HG02759 (cell line): ENCODE results near the gene UBE2L3.
A peak's percentile ranks its signal among the peaks of the same experiment; 100 is the strongest.
"Not testable (repeated sequence)": the region's sequence is repeated elsewhere in the genome, so short reads cannot be mapped to it uniquely, and the experiment has no call there.

Source experiments
- ATAC-seq: cut with Tn5 transposase; IDR thresholded peaks from one replicate; pipeline ENCODE4 v1.9.1; 2021; ENCODE audit warnings: mild to moderate bottlenecking, moderate library complexity; ENCODE audit not compliant: unreplicated experiment

Gene UBE2L3

DNA sequence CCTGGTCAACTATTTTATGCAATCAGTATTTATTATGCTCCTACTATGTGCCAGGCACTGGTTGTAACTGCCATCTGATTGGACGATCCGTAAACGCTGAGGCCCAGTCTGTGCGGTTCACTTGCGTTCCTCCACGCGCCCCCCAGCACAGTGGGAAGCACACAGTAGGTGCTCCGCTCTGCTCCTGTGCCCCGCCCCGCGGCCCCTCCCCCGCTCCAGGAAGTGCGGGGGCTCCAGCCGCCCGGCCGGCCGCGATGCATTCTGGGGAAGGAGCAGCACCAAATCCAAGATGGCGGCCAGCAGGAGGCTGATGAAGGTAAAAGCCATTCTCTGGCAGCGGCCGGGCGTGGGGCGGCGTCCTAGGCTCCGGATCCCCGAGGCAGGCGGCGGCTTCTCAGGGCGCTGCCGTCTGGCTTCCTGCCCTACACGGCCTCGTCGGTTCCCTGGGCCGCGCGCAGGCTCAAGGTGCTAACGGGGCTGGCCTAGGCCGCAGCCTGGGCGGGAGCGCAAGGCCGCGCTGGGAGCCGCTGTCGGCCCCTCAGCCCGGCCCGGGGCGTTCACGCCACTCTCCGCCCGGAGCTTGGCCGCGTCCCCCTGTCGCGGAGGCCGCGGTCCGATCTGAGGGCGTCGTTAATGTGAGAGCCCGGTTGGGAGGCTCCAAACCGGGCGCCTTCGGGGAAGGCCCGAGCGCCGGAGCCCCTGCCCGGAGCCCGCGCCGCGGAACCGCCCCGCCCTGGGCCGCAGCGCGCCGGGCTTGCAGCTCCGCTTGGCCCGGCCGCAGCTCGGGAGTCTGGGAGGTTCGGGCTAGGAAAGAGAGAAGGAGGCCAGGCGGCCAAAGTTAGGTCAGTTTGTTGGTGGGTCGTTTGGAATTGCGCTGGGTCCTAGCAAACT is at the start of gene UBE2L3:
Gene UBE2L3 (plus strand): TSS at position 259 of the 891 bp plus-strand sequence. CDS start 31 bp downstream, at position 290.
- ATAC-seq = peak; percentile 78

DNA sequence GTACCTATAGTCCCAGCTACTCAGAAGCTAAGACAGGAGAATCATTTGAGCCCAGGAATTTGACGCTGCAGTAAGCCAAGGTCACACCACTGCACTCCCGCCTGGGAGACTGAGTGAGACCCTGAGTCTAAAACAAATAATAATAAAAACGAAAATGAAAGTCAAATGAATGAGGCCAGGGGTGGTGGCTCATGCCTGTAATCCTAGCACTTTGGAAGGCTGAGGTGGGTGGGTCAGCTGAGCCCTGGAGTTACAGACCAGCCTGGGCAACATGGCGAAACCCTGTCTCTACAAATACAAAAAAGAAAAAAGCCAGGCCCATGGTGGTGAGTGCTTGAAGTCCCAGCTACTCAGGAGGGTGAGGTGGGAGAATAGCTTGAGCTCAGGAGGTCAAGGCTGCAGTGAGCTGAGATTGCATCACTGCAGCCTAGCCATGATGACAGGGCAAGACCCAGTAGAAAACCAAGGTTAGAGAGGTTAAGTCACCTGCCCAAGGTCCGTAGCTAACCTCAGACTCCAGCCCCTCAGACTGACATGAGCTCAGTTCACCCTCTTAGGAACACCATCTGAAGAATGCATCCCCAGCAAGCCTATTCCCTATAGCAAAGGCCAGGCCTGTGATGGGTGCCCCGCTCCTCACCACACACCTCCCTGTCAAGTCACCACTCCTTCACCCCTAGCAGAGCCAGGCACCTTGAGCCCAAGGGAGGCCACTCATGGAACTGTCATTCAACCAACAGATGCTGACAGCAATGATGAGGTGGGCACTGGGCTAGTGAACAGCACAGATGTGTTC is 40.6 kb upstream of the UBE2L3 start:
- not testable (repeated sequence) for ATAC-seq

DNA sequence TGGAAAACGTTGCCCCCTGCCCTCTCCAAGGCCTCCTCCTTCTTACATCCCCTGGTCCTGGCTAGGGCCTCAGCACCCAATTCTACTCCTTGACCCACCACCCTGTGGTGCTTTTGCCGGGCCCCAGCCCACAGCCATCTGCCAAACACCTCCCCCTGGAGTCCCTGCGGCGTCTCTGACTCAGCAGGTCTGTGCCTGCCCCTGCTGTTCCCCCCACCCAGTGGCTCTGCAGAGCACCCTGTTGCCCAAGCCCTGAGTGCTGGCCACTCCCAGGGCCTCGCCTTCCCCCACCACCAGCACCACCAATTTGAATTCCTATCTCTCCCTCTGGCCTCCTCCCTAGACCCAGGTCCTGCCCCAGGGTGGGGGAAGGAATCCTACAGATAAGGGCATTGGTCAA is 36.0 kb upstream of the UBE2L3 start:
- not testable (repeated sequence) for ATAC-seq

DNA sequence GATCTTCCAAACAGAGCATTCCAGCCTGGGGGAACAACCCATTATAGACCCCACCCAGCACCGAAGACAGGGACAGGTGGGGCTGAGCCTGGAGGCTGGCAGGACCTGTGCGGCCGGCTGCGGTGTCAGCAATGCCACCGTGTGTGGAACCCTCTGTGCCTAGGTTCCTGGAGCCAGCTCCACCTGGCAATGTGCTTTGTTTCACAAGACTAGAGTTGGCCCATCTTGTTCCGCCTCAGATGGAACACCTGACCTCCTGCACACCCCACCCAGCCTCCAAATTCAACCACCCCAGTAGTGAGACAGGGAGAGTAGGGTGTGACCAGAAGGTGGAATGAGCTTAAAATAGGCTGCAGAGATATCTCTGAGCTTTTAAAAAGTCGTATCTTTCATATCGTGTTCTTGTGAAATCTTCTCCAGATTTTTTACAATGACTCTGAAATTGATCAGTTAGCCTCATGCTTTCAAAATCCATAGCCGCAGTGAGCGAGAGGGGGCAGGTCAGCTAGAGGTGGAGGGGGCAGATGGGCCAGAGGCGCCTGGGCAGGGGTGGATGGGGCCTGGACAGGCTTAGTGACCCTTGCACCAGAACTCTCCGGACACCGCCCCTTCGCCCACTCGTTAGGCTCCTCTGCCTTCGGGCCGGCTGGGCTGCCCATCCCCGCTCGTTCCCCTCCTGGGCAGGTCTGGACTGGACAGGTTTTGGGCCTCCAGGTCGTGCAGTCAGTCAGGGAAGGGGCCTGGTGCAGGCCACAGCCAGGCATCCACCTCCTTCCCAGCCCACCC is 34.5 kb upstream of the UBE2L3 start:
- not testable (repeated sequence) for ATAC-seq

DNA sequence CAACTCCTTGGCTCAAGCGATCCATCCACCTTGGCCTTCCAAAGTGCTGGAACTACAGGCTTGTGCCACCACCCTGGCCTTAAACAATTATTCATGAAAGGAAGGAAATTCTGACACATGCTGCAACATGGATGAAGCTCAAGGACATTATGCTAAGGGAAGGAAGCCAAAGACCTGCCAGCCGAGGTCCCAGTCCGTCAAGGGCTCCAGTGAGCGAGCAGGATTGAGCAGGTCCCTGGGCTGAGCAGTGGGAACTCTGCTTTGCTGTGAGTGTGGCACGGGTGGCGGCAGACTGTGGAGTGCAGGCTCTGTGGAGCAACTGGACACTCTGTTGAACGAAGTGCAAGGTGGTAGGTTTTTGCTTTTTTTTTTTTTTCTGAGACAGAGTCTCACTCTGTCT is 27.7 kb upstream of the UBE2L3 start:
- ATAC-seq = not testable (repeated sequence)

DNA sequence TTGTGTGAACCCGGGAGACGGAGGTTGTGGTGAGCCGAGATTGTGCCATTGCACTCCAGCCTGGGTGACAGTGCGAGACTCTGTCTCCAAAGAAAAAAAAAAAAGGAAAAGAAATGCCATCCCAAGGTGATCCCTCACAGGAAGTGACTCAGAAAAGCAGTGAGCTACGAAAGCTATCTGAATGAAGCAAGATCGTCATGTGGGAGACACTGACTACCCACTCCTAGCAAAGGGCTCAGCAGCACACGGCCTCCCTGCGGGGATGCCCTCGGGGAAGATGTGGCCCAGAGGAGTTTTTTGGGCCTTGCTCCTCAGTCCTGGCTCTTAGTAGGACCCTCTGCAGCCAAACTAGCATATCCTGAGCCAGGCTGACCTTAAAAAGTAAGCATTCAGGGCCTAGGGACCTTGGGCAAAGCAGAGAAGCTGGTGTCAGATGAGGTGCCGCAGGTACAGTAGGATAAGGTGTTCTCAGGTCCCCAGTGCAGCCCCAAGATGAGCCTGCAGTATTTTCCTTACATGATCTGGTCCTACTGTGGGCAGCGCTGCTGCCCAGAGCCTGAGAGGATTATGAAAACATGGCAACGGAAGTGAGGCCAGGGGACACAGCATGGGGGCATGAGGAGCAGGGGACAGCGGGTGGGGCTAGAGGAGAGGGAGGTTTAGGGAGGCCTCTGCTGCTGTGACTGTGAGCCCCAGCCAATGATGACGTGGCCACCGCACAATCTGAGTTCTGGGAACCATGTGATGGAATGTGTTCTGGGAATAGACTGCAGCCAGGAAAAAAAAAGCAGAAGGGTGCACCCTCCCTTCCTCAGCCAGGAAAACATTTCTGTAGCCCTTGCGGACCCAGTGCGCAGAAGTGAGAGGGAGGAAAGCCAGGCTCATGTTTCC is 22.8 kb upstream of the UBE2L3 start:
- not testable (repeated sequence) for ATAC-seq

DNA sequence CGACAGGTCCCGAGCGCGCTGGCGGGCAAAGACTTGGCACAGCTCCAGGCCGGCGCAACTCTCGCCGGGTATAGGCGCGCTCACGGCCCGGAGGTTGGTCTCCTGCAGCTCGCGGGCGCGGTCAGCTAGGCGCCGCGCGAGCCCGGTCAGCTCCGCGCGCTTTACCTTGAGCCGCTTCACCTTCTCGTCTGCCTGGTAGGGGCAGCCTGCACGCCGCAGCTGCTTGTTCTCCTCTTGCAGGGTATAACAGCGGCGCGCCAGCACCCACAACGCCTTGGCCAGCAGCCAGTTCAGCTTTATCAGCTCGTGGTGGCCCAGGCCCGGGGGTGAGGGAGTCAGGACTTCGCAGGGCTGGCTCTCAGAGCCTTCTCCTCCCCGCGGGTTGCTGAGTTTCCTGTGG is 18.0 kb upstream of the UBE2L3 start:
- ATAC-seq = peak; percentile 3

DNA sequence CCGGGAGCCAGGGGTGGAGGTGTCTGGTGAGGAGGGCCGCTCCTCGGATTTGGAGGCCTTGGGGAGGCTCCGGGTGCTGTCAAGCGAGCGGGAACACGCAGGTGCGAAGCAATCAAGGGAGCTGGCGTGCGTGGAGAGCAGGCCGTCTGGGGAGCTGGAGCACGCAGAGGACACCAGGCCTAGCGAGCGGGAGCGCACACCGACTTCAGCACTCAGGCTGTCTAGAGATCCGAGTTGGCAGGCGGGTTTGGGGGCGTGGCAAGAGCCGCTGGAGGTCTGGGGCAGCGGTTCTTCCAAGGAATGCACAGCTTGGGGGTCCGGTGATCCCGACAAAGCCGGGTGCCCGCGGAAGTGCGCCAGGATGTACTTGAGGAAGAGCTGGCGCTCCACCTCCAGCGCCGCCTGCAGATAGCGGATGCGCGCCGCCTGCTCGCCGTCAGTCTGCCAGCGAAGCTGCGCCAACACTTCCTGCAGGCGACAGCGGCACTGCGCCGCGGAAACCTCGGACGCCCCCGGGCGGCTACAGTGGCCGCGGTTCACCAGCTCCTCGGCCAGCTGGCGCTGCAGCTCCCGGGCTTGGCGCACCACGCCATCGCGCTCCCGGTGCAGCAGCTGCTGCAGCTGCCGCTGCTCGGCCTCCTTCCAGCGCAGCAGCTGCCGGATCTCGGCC is 17.4 kb upstream of the UBE2L3 start:
- ATAC-seq = peak; percentile 78

DNA sequence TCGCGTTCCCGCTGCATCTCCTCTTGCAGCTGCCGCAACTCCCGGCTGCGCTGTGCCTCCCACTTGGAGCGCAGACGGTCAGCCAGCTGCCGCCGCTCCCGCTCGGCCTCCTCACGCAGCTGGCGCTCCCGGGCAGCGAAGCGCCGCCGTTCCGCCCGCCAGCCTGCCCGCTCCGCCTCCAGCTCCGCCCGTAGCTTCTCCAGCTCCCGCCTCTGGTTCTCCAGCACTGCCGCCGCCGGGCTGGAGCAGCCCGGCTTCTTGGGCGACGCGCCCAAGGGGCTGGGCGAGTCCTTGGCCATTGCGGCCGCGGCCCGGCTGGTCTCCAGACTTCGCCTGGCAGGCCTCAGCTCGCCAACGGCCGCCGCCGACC is 16.9 kb upstream of the UBE2L3 start:
- peak; percentile 32 for ATAC-seq

DNA sequence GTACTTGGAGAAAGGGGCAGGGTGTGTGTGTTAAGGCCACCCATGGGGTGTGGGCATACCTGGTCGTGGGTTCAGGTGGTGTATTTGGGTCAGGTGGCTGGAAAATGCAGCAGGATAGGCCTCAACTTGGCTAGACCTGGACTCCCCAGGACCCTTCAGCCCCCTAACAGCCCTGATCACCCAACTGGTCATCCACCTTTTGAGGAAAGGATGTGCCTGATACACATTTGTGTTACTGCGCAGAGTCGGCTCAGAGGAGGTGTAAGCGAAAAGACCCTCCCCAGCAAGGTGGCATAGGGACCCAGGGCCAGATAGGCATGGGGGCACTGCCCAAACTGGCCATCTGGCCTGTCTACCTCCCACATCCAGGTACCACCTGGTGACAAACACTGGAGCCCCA is 16.2 kb upstream of the UBE2L3 start, which contains the start of gene RIMBP3C:
Gene RIMBP3C (minus strand): TSS at position 101 of the 400 bp plus-strand sequence. CDS start 485 bp downstream, outside the sequence.
- ATAC-seq = not testable (repeated sequence)

DNA sequence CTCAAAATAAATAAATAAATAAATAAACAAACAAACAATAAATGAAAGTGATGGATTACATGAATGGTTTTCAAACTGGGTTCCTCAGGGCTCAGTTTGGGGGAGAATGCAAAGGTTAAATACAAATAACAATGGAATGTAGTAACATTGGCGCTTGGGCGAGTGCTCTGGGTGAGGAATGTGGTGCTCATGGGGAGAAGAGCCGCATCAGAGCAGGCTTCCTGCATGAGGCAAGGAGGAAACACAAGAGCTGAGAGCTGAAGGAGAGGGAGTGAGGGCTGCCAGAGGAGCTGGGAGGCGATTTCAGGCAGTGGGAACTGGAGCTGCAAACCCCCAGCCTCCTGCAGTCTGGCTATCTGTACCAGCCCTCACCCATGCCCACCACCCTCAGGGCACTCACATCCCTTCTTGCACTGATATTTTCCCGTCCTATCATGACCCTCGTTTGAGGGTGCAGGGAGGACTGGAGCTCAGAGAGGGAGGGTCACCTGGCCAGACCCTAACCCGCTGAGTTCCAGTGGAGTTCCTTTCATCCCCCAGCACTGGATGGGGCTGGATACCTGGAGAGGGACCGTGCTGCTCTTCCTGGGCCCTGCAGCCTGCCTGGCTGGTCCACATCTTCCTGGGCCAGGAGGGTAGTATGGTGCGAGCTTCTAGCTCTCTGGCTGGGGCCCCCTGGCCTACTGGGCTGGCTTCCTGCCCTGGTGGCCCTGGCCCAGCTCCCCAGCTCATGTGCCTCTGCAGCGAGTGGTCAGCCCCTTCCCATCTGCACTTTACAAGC is 8.0 kb upstream of the UBE2L3 start:
- not testable (repeated sequence) for ATAC-seq

DNA sequence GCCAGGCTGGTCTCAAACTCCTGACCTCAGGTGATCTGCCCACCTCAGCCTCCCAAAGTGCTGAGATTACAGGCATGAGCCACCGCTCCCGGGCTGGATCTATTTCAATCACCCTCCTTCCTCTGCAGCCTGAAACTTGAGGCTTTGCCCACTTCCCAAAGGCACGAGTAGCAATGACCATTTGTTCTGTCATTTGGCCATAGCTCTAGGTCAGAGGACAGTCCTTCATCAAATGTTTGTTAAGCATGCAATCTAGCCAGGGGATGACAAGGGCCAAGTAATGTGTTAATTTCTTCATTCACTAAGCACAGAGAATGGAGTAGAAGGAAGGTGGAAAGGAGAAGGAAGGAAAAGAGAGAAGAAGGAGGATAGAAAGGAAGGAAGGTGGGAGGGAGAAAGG is 6.9 kb upstream of the UBE2L3 start:
- ATAC-seq = not testable (repeated sequence)

DNA sequence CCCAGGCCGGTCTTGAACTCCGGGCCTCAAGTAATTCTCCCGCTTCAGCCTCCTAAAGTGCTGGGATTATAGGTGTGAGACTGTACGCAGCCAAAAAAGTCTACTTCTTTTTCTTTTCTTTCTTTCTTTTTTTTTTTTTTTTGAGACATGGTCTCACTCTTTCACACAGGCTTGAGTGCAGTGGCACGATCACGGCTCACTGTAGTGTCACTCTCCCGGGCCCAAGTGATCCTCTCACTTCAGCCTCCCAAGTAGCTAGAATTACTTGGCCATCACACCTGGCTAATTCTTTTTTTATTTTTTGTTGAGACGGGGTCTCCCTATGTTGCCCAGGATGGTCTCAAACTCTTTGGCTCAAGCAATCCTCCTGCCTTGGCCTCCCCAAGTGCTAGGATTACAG is 3.6 kb upstream of the UBE2L3 start:
- ATAC-seq = no peak

DNA sequence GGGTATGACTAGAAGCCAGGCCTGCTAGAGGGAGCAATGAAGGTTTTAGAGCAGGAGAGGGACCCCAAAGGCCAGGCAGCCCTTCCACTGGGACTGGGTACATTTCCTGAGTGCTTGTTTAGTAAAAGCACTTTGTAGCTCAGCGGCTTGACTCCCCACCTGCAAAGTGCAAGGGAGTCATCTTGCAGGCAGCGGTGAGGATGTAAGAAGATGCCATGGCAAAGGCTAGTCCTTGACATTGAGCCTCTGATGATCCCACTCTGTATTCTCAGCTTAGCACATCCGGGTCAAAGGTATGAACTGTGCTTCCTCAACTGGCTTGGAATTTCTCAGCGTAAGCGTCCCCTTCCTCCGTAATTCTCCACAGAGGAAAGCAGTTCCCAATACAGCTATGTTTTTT is 3.1 kb upstream of the UBE2L3 start:
- ATAC-seq = no peak

DNA sequence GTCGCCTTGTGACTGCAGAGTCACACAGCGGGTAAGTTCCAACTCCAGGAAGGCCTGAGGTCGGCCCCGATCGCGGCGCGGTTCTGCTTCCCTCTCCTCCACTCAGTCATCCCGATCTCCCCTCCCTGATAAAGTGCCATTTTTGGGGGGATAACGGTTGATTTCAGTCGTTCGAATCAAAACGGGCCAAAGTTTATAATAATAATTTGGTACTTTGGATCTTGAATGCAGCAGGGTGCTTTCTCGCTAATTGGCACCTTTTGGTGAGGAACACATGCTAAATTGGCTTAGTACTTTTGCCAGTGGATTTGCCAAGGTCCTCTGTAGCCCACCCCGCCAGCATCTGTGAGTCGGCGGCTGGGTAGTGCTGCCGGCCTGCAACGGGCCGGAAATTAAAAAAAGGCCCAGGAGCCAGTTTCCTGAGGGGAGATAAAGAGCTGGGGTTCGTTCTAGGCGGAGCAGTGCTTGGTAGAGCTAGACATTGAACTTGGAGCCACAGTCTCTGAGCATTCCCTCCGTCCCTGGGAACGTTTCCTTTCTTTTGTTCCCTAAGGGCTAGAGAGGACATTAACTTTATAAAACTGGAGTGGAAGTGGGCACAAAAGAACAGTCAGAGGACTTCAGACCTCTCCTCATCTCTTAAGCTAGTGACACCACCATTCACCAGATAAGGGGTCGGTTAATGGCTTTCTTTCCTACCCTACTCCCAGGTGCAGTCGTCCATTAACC is 997 bp downstream of the UBE2L3 start:
- ATAC-seq = peak; percentile 23

DNA sequence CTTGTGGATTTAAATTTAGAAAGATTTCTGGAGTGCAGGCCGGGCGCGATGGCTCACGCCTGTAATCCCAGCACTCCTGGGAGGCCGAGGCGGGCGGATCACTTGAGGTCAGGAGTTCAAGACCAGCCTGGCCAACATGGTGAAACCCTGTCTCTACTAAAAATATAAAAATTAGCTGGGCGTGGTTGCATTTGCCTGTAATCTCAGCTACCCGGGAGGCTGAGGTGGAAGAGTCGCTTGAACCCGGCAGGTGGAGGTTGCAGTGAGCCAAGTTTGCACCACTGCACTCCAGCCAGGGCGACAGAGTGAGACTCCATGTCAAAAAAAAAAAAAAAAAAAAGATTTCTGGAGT is 1.5 kb downstream of the UBE2L3 start:
- not testable (repeated sequence) for ATAC-seq

DNA sequence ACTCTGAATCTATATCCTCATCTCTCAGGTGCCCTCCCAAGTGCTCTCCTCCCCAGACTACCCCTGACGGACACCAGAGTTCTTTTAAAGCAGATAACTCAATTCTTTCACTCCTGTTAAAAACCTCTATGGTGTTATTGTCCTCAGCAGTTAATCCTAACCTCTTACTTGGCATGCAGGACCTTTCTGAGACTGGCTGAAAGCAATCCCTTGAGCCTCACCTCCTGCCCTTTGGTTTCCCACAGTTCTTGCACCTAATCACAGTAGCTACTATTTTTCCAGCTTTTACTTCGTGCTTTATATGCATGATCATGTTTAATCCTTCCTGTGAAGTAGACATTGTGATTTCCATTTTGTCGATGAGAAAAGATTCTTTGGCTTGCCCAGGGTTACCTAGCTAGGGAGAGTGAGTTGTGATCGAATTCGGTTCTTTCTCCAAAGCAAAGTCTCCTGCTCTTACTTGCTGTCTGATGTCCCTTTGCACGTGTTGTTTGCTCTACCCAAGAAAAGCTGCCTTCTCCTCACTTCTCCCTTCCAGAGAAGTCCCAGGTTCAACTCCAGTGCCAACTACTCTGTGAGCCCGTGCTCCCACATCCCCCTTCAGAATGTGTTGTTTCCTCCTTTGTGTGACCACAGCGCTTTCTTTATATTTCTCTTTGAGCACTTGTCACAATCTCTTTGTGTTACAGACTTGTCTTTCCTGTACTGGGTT is 2.1 kb downstream of the UBE2L3 start:
- no peak for ATAC-seq
